GM18951 (cell line): ENCODE measurements around the gene PWWP2B.

Experiments
- POLR2A ChIP-seq: IDR thresholded peaks from 4 replicates; pipeline ENCODE4 v1.6.1; 2011; ENCODE audit warnings: mild to moderate bottlenecking; ENCODE audit not compliant: insufficient read length, insufficient read depth; ENCODE audit errors: extremely low read depth
- in situ Hi-C: fragments of 300-500 bp; cut with MboI; formaldehyde crosslinking; loops from one replicate; pipeline ENCODE4 v1.12.0; 2022; ENCODE audit warnings: low sequenced_read_pairs, mixed read lengths, inconsistent platforms; ENCODE audit not compliant: unreplicated experiment

Gene PWWP2B

DNA sequence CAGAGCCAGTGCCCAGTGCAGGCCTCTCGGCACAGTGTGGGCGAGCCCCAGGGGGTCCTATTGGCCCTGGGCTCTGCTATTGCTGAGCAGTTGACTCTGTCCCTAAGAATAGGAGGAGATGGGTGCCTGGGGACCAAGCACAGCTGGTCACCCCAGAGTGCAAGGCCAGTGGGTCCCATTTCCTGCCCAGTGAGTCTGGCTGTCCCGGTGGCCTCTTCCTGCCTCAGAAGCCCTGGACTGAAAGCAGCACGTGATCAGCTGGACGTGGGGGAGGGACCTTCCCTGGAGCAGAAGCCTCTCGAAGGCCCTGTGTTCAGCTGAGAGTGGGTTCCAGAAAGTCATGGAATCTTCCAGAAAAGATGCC lies 42.0 kb downstream of the PWWP2B start:
- in situ Hi-C loops = no loop called here
- TF ChIP-seq POLR2A = no peak

DNA sequence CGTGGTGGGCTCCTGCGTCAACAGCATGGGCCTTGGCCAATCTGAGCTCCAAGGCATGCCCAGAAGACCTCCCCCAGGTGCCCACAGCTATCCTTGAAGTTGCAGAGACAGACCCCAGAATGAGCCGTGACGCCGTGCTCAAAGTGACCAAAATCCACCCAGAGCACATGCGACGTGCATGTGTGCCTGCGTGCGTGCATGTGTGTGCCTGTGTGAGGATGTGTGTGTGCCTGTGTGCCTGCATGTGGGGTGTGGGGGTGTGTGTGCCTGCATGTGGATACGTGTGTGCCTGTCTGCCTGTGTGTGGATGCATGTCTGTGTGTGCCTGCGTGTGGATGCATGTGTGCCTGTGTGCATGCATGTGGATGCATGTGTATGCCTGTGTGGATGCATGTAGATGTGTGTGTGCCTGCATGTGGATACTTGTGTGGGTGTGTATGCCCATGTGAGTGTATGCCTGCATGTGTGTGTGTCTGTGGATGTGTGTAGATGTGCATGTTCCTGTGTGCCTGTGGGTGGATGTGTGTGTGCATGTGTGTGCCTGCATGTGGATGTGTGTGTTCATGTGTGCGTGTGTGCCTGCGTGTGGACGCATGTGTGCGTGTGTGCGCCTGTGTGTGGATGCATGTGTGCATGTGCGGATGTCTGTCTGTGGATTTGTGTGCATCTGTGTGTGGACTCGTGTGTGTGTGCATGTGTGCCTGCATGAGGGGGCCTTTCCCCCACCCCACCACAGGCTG lies 42.6 kb downstream of the PWWP2B start:
- in situ Hi-C loops = no loop called here
- TF ChIP-seq POLR2A = no peak

DNA sequence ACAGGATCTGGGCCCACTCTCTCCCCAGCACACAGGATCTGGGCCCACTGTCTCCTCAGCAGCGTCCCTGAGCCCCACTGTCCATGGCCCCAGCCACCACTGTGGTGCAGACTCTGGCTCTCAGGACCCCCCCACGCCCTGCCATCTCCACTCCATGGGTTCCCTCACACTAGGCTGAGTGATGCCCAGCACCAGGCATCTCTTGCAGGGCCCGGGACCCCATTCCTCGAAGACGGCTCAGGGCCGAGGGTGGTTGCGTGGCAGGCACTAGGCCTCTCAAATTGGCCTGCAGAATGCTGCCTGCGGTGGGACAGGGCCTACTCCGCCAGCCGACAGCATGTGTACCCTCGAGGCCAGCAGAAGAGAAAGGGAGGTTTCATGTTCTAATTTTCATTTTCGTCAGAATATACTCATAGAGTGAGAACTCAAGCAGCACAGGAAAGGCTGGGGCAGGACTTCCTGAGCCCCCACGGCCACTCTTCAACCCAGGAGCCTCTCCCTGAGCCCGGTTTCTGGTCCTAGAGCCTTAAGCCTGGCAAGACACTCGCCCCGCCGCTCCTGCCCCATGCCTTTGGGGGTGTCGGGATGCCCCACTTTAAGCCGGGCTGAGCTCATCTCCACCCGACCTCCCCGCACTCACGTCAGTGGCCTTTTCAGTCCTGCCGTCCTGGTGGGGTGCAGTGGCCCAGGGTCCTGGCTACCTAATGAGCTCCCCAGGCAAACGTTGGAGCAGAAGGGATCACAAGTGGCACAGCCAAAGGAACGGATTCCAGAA lies 44.0 kb downstream of the PWWP2B start:
- in situ Hi-C loops = no loop called here
- TF ChIP-seq POLR2A = no peak

DNA sequence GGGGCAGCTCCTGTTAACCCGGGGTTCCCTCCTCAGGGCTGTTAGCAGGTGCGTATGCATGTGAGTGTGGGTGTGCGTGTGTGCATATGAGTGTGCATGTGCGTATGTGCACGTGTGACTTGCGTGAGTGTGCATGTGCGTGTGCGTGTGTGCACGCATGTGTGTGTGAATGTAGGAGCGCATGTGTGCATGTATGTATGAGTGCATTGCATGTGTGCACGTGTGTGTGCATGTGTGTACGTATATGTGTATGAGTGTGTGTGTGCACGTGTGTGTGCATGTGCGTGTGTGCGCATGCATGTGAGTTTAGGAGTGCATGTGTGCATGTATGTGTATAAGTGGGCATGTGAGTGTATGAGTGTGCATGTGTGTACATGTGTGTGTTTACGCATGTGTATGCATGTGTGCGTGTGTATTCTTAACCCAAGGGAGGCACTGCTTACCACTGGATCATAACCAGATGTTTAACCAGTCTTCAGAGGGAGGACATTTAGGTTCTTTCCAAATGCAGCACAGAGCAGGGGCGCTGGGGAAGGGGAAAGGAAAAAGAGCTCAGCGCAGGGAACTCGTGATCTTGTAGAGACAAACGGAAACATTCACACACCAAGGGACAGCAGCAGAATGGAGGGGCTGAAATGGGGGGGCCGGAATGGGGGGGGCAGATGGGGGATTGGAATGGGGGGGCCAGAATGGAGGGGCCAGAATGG lies 45.0 kb downstream of the PWWP2B start:
- in situ Hi-C loops = no loop called here

DNA sequence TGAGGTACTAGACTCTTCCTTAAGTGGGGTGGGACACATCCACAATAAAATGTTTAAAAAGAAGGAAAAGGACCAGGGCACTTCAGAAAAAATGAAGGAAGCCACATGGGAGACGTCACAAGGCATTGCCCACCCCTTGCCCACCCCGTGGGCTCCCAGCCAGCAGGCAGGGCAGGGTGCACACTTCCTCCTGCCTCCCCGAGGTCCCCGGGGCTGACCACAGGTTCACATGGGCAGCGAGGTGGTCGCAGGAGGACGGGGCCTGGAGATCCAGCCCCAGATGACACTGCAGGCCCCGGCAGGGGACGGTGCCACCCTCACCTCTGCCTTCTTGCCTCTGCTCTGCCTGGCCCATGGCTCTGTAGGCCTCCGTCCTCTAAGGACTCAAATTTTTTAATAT lies 45.6 kb downstream of the PWWP2B start:
- no peak for TF ChIP-seq POLR2A
- in situ Hi-C loops = no loop called here

More for the DNA sequence above, 45.0 kb downstream of the PWWP2B start:
- TF ChIP-seq POLR2A = no peak

DNA sequence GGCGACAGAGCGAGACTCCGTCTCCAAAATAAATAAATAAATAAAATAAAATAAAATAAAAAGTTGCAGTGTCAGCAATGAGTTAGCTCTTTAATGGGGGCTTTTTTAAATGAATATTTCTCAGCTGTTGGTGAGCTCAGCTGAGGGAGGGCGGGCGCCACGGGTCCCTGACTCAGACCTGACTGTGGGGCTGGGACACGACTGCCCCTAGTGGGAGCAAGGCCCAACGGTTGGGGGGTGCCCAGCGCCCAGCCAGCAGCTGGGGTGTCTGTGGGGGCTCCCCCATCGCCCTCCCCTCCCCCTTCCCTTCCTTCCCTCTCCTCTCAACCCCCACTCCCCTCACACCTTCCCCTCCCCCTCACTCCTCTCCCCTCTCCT lies 46.6 kb downstream of the PWWP2B start:
- no peak for TF ChIP-seq POLR2A
- in situ Hi-C loops = no loop called here

DNA sequence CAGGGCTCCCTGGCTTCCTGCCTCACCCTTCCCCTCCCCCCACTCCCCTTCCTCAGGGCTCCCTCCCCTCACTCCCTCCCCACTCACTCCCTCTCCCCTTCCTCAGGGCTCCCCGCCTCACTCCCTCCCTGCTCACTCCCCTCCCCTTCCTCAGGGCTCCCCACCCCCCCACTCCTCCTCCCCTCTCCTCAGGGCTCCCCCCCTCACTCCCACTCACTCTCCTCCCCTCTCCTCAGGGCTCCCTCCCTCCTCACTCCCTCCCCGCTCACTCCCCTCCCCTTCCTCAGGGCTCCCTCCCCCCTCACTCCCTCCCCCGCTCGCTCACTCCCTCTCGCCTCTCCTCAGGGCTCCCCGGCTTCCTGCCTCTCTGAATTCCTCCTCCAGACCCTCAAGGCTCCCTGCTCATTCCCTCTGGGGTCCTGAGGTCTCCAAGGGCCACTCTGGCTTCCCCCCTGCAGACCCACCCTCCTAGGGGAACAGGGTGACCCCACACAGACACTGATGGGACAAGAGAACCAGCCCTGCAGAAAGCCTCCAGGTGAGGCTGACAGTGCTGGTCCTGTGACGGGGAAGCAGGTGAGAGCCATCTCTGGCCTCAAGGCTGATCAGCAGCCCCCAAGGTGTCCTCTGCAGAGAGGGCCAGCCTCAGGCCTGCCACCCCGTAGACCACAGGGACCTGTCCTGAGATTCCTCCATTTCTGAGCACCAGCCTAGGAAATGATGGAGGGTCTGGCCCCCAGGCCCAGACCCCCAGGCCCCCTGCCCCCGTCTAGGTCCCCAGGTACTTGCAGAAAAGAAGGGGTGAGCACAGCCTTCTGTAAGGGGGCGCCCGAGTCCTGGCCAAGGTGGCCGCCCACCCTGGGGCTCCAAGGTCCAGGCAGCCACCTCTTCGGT lies 47.2 kb downstream of the PWWP2B start:
- TF ChIP-seq POLR2A = no peak

DNA sequence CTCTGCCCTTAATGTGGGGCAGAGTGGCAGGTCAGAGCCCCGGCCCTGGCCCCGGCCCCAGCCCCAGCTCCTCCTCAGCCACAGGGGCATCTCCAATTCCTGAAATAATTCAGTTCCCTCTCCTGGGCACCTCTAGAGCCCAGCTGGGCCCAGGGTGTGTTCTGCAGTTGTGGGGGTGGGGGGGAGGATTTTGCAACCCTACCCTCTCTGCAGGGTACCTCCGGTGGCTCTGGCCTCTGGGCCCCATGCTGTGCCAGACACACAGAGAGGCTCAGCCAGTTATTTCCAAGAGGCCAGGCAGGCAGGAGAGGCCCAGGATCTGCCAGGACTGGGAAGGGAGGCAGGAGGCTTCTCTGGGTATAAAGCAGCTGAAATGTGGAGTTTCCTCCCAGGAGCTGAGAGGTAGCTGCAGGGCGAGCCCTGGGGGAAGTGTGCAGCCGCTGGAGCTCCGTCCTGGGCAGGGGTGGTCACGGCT lies 47.9 kb downstream of the PWWP2B start:
- TF ChIP-seq POLR2A = no peak
- in situ Hi-C loops = no loop called here

More for the DNA sequence above, 47.2 kb downstream of the PWWP2B start:
- in situ Hi-C loops = no loop called here

DNA sequence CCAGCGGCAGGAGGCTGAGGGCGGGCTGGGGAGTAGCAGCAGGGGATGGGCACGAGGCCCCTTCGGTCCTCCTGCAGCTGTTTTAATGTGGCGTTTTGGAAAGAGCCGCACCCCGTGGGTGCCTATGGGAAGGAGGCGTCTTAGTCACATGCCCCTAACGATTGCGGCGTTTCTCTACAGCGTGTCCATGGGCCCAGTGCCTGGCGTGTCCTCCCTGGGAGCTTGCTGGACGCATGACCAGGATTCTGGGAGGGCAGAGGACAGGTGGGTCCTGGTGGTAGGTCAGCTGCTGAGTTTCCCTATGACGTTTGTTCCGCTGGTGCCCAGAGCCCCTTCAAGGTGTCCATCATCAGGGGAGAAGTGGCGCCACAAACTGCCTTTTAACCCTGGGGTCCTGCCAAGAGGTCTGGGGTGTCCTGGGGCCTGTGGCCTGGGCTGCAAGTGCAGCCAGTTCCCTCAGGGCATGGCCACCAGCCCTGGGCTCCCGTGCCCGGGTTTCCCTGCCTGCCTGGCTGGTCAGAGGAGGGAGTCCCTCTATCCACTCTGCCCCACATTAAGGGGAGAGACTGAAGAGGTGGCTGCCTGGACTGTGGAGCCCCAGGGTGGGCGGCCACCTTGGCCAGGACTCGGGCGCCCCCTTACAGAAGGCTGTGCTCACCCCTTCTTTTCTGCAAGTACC lies 48.7 kb downstream of the PWWP2B start:
- in situ Hi-C loops = no loop called here
- TF ChIP-seq POLR2A = no peak

DNA sequence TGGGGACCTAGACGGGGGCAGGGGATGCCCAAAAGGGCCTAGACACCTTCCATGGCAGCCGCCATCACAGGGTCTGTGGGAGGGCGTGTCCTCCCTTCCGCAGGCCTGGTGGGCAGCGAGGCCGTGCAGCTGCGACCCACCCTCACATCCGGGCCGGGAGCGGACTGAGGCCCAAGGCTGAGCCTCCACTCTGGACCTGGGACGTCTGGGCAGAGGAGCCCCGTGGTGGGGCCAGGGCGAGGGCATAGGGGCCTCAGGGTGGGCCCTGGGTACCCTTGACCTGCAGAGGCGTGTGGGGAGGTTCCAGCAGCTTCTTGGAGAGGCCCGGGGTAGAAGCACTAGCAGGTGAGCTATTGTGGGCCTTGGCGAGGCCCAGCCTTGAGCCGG lies 49.2 kb downstream of the PWWP2B start:
- TF ChIP-seq POLR2A = no peak
- in situ Hi-C loops = no loop called here

DNA sequence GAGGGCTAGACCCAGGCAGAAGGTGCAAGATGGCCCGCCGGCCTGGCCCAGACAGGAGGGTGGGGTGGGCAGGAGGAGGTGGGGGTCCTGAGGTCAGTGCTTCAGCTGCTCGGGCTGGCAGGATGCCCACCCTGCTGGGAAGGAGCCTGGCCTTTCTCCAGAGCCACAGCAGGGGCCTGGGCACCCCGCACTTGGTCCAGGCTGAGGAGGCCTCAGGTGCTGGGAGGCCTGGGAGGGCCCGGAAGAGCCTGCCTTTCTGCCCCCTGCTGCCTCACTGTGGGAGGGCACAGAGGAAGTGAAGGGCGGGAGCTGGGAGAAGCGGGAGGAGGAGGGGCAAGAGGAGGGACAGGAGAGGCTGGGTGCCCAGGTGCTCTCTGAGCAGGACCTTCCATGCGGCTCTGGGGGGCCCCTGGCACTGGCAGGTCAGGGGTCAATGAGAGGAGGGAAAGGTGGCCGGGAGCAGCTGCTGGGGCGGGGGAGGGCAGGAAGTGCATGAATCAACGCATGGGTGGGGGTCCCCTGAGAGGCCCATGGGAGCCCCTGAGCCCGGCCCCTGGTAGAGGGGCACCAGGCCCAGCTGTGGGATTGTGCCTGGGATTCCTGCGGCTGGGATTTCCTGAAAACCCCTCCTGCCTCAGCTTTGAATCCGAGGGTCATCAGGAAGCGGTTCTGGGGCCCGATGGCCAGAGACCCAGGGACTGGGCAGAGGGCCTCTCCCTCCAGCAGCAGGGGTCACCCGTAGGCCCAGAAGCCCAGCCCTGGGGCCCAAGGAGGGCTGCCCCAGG lies 49.9 kb downstream of the PWWP2B start:
- peak; percentile 46 for TF ChIP-seq POLR2A
- in situ Hi-C loops = no loop called here
